Brain pericyte (primary cell): ENCODE results near the gene SERTAD3.
"Not testable (repeated sequence)": the region's sequence is repeated elsewhere in the genome, so short reads cannot be mapped to it uniquely, and the experiment has no call there.

Experiments
- DNase-seq: peaks from one replicate; pipeline ENCODE4 v3.0.0-alpha.2; 2012; ENCODE audit warnings: low read depth, low spot score

The SERTAD3 gene, protein sequence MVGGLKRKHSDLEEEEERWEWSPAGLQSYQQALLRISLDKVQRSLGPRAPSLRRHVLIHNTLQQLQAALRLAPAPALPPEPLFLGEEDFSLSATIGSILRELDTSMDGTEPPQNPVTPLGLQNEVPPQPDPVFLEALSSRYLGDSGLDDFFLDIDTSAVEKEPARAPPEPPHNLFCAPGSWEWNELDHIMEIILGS

DNA sequence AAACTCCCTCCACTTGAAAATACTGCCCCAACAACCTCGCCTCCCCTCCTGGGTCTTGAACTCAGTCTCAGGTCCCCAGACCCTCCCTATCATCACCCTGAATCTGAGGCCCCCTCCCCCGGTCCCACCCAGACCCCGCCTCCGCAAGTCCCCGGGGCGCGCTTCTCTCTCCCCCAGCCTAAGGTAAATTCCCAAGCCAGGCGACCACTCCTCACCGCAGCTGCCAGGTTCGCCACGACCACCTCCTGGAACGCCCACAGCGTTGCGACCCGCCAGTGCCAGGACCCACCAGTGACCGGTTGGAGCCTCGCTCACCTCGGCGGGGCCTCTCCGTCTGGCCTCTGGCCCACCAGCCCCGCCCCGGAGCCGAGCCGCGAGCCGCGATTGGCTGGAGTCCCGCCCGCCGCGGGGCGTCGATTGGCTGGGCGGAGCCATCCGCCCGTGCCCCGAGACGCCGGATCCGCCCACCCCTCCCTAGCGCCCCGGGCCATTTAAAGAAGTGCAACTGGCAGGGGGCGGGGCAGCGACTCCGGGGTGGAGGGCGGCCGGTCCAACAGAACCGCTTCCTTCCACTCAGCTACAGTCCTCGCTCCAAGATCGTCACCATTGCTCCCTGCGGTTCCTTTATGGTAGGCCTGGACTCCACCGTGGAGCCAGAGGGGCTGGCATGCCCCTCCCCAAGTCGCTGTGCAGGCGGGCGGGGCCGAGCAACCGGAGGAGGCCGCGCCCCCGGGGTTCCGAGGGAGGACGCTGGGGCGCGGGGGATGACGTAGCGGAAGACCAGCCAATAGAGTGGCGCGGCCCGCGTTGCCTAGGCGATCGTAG lies at the start of gene SERTAD3:
Gene SERTAD3 (minus strand): TSS at position 336 of the 825 bp plus-strand sequence. CDS start 2,255 bp downstream, outside the sequence.
- peak; percentile 86 for DNase-seq

DNA sequence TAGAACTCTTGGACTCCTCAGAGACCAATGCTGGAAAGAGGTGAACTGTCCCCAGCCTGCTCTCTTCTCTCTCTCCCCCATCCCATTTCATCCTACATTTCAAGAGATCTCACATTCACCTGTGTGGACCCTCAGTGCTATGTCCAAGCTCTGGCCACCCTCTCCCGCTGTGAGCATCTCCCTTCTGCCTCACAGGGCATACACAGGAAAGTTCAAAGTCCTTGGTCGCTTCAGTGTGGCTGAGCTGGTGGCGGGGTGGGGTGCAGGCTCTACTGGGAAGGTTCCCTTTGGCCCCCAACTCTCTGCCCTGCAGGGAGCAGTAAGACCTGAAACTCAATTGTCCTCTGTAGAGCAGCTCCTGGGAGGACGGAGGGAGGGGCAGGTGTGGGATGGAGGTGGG lies 49.6 kb upstream of the SERTAD3 start:
- DNase-seq: no peak

DNA sequence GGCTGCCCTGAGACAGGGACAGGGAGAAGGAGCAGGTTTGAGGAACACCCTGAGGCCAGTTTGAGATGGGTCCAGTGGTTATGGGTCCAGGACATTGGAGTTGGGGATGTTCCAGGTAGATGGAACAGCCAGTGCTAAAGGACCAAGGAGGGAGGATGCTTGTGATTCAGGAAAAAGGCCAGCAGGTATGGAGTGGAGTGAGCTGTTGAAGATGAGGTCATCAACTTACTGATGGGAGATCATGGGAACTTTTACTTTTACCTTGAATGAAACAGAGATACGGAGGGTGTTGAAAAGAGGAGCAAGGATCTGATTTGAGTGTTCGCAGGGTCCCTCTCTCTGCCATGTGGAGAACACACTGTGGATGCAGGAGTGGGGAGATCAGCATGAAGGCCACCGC lies 48.1 kb upstream of the SERTAD3 start:
- no peak for DNase-seq

DNA sequence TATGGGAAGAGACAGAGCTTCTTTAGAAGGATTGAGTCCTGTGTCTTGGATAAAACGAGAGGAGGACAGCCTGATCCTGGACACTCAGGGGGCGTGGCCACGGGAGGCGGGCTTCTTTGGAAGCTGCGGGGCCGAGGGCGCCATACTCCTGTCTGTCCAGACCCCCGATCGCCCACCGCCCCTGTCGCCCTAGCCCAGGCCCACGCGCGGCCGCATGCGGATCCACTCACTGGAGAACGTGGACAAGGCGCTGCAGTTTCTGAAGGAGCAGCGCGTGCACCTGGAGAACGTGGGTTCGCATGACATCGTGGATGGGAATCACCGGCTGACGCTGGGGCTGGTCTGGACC lies 45.7 kb upstream of the SERTAD3 start:
- DNase-seq: no peak

DNA sequence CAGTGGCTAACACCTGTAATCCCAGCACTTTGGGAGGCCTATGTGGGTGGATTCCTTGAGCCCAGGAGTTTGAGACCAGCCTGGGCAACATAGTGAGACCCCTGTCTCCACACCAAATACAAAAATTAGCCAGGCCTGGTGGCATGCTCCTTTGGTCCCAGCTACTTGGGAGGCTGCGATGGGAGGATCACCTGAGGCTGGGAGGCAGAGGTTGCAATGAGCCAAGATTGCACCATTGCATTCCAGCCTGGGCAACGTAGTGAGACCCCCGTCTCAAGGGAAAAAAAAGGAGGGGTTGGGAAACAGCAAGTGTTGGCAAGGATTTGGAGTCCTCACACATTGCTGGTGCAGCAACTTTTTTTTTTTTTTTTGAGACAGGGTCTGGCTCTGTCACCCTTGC lies 41.9 kb upstream of the SERTAD3 start:
- DNase-seq: no peak

DNA sequence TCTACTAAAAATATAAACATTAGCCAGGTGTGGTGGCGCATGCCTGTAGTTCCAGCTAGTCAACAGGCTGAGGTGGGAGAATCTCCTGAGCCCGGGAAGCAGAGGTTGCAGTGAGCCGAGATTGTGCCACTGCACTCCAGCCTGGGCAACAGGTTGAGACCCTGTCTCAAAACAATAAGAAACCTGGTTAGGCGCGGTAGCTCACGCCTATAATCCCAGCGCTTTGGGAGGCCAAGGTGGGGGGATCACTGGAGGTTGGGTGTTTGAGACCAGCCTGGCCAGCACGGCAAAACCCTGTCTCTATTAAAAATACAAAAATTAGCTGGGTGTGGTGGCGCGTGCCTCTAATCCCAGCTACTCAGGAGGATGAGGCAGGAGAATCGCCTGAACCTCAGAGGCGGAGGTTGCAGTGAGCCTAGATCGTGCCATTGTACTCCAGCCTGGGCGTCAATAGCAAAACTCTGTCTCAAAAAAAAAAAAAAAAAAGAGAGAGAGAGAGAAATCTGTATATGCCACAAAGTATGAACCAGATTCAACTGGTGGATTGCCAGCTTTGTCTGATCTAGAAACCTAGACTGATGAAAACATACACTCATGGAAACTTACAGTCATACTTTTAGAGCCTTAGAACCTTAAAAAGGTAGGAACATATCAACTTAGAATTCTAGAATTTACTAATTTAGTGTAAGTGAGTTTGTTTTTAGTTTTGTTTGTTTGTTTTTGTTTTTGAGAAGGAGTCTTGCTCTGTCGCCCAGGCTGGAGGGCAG lies 31.9 kb upstream of the SERTAD3 start:
- DNase-seq: not testable (repeated sequence)

DNA sequence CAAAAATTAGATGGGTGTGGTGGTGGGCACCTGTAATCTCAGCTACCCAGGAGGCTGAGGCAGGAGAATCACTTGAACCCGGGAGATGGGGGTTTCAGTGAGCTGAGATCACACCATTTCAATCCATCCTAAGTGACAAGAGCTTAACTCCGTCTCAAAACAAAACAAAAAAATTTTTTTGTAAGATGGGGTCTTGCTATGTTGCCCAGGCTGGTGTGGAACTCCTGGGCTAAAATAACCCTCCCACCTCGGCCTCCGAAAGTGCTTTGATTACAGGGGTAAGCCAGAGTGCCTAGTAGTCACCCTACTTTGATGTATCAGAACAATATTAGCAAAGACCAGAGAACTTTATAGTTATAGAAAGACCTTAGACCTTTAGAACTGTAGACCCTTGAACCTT lies 30.6 kb upstream of the SERTAD3 start:
- DNase-seq: no peak

DNA sequence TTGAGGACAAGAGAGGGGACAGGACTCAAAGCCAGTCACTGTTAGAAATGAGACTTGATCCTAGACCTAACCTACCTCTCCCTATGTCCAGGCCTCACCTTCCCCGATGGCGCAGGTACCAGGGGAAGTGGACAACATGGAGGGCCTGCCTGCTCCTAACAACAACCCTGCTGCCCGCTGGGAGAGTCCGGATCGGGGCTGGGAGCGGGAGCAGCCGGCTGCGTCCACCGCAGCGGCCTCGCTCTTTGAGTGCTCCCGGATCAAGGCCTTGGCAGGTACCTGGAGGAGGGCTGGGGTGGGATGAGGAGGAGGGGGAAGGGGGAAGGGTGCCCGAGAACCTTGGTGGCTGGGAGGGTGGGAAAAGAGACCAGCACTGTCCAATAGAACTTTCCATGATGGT lies 28.4 kb upstream of the SERTAD3 start:
- DNase-seq: no peak

DNA sequence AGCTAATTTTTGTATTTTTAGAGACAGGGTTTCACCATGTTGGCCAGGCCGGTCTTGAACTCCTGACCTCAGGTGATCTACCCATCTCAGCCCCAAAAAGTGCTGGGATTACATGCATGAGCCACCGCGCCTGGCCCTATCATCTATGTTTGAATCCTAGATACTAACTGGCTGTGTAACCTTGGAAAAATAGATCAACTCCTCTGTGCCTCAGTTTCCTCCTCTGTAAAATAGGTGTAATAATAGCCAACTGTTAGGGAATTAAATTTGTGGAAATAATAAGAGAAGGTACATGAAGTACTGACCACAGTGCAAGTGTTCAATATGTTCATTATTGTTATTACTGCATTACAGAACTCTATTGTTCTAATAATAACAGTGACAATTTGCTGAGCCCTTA lies 27.0 kb upstream of the SERTAD3 start:
- DNase-seq: no peak

DNA sequence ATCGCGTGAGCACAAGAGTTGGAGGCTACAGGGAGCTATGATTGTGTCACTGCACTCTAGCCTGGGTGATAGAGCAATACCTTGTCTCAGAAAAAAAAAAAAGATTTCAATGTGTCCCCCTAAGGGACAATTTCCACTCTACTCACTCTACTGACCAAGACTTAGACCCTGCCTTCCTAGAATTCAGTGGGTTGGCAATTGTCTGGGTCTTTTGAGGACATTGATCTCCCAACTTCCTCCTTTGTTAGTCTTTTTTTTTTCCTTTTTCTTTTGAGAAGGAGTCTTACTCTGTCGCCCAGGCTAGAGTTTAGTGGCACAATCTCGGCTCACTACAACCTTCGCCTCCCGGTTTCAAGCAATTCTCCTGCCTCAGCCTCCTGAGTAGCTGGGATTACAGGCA lies 24.9 kb upstream of the SERTAD3 start:
- no peak for DNase-seq

DNA sequence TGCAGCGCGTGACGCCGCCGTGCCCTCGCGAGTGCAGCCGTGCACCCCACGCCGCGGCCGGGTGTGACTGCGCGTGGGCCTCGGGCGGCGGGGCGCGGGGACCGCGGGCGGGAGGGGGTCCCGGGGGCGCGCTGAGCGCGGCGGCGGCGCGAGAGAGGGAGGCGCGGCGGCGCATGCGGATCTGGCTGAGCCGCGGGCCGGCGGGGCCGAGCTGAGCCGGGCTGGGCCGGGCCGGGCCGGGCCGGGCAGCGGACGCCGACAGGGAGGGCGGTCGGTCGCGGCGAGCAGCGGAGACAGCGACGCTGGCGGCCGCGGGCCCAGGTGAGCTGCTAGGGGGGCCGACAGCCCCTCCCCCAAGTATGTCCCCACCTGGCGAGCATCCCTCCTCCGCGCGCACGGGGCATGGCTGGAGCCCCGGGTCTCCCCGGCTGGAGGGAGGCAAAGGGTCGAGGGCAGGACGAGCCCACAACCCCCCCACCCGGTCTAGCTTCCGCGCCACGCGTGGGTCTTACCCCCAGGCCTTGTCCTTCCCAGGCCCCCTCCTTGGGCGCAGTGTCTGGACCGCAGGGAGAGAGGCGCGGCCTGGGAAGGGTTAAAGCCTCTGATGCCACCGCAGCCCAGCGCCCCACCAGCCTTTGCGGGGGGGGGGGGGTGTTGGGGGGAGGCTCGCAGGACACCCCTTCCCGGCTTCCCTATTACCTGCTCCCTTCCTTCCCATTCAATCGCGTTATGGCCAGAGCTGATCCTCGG lies 23.0 kb upstream of the SERTAD3 start, which contains the start of gene SPTBN4:
Gene SPTBN4 (plus strand): TSS at position 17 of the 750 bp plus-strand sequence. CDS start 5,621 bp downstream, outside the sequence.
- DNase-seq: no peak

DNA sequence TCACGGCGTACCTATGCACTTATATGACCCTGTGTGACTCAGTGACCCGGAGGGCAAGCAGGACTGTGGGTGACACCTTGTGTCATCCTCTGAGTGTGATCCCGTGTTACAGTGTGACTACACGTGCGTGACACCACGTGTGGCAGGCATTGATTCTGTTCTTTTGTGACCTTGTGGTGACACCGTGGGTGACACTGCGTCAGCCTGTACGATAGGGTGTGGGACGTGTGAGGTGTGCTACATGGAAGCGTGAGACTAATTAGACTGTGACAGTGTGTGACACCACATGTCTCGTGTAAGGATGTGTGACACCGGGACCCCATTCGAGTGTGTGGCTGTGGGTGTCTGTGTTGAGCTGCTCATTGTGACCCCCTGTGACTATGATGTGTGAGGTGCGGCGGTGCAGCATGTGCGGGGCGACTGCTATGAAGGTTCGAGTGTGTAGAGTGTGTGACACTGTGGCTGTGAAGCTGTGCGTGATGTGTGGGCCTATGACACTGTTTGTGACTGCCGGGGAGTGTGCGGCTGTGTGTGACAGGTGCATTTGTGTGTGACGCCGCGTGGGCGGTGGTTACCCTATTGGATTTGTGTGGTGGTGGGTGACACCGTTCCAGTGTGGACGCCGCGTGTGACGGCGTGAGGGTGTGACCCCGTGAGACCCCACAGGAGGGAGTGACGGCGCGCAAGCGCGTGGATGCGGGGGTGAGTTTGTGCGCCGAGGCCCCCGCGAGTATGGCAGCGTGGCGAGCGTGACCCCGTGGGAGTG lies 22.3 kb upstream of the SERTAD3 start:
- no peak for DNase-seq

DNA sequence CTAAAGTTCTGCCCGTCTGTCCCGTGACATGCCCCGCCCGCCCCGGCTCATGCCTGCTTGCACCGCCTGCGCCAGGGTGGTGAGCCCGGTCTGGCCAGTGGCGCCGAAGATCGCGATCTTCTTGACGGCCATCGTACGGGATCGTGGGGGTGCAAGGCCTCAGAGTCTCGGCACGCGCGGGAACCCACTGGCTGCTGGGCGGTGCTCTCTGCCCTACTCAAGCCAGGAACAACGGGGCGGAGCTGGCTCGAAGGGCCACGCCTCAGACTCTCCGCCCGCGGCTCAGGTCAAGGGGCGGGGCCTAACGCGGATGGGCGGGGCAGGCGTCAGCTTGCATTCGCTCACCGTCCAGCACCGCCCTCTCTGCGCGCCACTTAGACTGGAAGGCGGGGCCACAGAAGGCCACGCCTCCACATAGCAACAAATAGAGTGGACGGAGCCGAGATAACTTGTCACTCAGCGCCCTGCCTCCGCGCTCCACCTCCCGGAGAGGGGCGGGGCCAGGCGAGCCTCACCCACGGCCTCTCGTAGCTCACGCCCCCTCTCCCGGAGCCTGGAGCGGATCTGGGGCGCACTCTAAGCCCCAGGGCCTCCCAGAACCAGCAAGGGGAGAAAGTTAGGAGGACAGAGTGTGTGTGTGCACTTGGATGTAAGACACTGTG lies 21.6 kb upstream of the SERTAD3 start, which contains the start of gene BLVRB:
Gene BLVRB (minus strand): TSS at position 189 of the 662 bp plus-strand sequence. CDS start 57 bp downstream, at position 132.
- DNase-seq: peak; percentile 97

DNA sequence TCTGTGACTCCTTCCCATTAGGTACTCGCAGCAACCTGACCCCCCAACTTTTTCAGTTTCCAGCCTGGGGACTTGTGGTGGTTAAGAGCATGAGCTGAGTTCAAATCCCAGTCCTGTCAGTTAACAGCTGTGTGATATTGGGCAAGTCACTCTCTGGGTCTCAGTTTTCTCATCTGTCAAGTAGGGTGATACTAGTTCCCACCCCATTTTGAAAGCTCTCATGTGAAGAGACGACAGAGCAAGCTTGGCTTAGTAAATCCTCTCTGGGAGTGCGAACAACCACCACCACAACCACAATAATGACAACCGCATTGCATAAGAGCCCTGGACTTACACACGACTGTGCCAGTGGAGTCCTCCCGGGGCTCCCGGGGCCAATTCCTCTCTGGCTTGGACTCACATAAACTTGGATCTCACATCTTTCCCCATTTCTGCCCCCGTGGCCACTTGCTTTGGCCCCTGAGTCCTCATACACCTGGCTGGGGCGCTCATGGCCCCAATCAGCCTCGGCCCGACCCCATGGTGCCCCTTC lies 21.0 kb upstream of the SERTAD3 start:
- DNase-seq: no peak

DNA sequence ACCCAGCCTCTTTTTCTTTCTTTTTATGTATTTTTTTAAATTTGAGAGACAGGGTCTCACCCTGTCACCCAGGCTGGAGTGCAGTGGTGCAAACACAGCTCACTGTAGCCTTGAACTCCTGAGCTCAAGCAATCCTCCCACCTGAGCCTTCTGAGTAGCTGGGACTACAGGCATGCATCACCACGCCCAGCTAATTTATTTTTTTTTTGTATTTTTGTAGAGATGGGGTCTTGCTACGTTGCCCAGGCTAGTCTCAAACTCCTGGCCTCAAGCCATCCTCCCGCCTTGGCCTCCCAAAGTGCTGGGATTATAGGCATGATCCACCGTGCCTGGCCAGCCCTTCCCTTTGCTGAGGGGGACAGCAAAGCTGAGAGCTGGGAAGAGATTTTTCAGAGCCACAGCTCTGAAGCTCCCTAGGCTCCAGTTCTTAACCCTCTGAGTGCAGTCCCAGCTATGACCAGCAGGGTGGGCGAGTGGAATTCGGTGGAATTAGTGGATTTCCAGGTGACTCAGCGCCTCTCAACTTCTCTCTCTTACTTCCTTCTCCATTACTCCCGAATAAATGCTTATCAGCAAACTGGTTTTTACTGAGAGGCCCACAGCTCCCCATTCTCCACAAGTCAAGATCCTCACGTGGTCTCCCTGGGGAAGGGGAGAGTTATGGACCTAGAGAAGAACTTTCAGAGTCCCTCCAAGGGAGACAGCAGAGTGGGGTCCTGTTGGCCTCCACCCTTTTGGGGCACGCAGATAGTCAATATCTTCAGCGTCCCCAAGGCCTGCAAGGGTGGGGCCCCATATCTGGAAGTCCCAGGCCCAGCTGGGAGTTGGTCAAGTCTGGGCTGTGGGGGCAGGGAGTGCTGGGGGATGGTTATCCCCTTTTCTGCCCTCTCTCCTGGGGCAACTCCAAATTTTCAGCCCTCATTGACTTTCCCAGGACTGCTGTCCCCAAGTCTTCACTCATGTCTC lies 20.2 kb upstream of the SERTAD3 start:
- DNase-seq: peak; percentile 41

DNA sequence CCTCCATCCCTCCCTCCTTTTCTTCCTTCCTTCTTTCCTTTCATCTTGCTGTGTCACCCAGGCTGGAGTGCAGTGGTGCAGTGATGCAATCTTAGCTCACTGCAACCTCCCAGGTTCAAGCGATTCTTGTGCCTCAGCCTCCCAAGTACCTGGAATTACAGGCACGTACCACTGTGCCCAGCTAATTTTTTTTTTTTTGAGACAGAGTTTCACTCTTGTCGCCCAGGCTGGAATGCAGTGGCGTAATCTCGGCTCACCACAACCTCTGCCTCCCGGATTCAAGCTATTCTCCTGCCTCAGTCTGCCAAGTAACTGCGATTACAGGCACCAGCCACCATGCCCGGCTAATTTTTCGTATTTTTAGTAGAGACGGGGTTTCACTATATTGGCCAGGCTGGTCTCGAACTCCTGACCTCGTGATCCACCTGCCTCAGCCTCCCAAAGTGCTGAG lies 19.5 kb upstream of the SERTAD3 start:
- DNase-seq: not testable (repeated sequence)

DNA sequence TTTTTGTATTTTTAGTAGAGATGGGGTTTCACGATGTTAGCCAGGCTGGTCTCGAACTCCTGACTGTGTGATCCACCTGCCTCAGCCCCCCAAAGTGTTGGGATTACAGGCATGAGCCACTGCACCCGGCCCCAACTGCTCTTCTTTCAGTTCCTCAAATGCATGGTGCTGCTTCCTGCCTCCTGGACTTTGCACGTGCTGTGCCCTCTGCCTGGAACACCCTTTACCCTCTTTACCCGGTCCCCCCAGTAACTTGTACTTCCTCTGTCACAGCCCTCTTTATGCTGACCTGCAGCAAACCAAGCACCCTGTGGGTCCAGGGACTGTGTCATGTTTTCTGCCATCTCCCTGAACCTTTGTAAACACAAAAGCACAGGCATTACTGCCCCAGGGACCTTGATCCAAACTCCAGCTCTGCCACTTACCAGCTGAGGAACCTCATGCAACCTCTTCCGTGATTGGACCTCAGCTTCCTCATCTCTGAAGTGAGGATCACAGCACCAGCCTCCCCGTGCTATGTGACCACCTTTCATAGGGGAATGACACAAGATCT lies 17.6 kb upstream of the SERTAD3 start:
- DNase-seq: no peak

DNA sequence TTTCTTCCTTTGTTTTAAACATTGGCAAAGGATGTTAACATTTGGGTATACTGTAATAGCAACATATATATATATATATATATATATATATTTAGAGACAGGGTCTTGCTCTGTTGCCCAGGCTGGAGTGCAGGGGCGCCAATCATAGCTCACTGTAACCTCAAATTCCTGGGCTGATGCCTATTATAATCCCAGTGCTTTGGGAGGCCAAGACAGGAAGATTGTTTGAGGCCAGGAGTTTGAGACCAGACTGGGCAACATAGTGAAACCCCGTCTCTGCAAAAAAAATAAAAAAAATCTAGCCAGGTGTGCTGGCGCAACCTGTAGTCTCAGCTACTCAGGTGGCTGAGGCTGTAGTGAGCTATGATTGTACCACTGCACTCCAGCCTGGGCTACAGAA lies 16.1 kb upstream of the SERTAD3 start:
- no peak for DNase-seq
